SH-SY5Y (cell line): ENCODE measurements around the gene INPP5A.

Experiments used
- GATA2 ChIP-seq: IDR thresholded peaks from 2 replicates; pipeline ENCODE4 v1.6.1; 2011; ENCODE audit warnings: mild to moderate bottlenecking, low read depth, low read length
- GATA3 ChIP-seq: IDR thresholded peaks from 2 replicates; pipeline ENCODE4 v1.6.1; 2011; ENCODE audit warnings: low read depth, mild to moderate bottlenecking, low read length, moderate library complexity

- no peak for TF ChIP-seq GATA3
- TF ChIP-seq GATA2: no peak
Observed at GRCh38 chr10:132509506-132510173, 27.9 kb upstream of the INPP5A start.
